Gastroesophageal sphincter (tissue), 4 donors: ENCODE data around the gene SLC35G6. TPM values are rescaled to one million over a fixed set of nuclear protein-coding genes. Genes with fewer than 3 reads are reported as not detected.

Experiments
- ATAC-seq: fragments of 150-250 bp; one replicate; pipeline ENCODE4 v1.9.1; 2016; ENCODE audit warnings: mild to moderate bottlenecking, moderate library complexity
- H3K27ac ChIP-seq, 4 donors: fragments of 200-600 bp; sonication (generic) in 3 of 4; 1 replicate in 3 of 4; 2 replicates in 1 of 4; pipeline ENCODE4 v1.5.1; 2016 to 2019
- H3K27me3 ChIP-seq: fragments of 200-600 bp; sonication (generic); one replicate; pipeline ENCODE4 v1.5.1; 2019
- H3K36me3 ChIP-seq, 2 donors: fragments of 200-600 bp; sonication (generic); one replicate each; pipeline ENCODE4 v1.5.1; 2019; ENCODE audit warnings: control low read depth in 1 of 2
- H3K4me1 ChIP-seq, 3 donors: fragments of 200-600 bp; sonication (generic); 1 replicate in 2 of 3; 2 replicates in 1 of 3; pipeline ENCODE4 v1.5.1; 2016 to 2019; ENCODE audit warnings: control low read depth in 2 of 3
- H3K4me3 ChIP-seq, 2 donors: fragments of 200-600 bp; sonication (generic); one replicate each; pipeline ENCODE4 v1.5.1; 2019; ENCODE audit warnings: mild to moderate bottlenecking in 1 of 2, moderate library complexity in 1 of 2
- H3K9me3 ChIP-seq, 3 donors: fragments of 200-600 bp; sonication (generic); one replicate each; pipeline ENCODE4 v1.5.1; 2017 to 2019; ENCODE audit warnings: control low read depth in 2 of 3
- EP300 ChIP-seq: sonication (generic); formaldehyde crosslinking; IDR thresholded peaks from one replicate; pipeline ENCODE4 v1.6.1; 2017; ENCODE audit warnings: antibody characterized with exemption, mild to moderate bottlenecking
- POLR2A ChIP-seq, 2 donors: fragments of 450-650 bp; IDR thresholded peaks; one replicate each; pipeline ENCODE4 v1.6.1; 2017; ENCODE audit warnings: antibody characterized with exemption in 2 of 2, mild to moderate bottlenecking in 2 of 2, moderate library complexity in 1 of 2
- POLR2AphosphoS5 ChIP-seq: sonication (generic); formaldehyde crosslinking; IDR thresholded peaks from one replicate; pipeline ENCODE4 v1.6.1; 2017; ENCODE audit warnings: antibody characterized with exemption
- WGBS, 2 donors: methylation state at CpG; one replicate each; pipeline ENCODE4 v1.1.5; 2018; ENCODE audit warnings: low coverage in 1 of 2; 5-methylcytosine and 5-hydroxymethylcytosine counted together
- total RNA-seq, 4 donors: library from RNA; depleted of rRNA; stranded (reverse); fragments of >200 nt; gene quantifications; one replicate each; pipeline ENCODE4 v1.1.0, GENCODE V29; 2016
- TF ChIP-seq, protein P1 (sequence below), 4 experiments: fragments of 200-600 bp in 2 of 4; fragments of 450-650 bp in 2 of 4; sonication (generic) in 1 of 4; IDR thresholded peaks; one replicate each; pipeline ENCODE4 v1.5.1; 2017 to 2019; ENCODE audit warnings: antibody characterized with exemption in 4 of 4, mild to moderate bottlenecking in 2 of 4, moderate library complexity in 2 of 4

SLC35G6 gene
- total RNA-seq, 4 donors from 2014 or later: not detected

DNA sequence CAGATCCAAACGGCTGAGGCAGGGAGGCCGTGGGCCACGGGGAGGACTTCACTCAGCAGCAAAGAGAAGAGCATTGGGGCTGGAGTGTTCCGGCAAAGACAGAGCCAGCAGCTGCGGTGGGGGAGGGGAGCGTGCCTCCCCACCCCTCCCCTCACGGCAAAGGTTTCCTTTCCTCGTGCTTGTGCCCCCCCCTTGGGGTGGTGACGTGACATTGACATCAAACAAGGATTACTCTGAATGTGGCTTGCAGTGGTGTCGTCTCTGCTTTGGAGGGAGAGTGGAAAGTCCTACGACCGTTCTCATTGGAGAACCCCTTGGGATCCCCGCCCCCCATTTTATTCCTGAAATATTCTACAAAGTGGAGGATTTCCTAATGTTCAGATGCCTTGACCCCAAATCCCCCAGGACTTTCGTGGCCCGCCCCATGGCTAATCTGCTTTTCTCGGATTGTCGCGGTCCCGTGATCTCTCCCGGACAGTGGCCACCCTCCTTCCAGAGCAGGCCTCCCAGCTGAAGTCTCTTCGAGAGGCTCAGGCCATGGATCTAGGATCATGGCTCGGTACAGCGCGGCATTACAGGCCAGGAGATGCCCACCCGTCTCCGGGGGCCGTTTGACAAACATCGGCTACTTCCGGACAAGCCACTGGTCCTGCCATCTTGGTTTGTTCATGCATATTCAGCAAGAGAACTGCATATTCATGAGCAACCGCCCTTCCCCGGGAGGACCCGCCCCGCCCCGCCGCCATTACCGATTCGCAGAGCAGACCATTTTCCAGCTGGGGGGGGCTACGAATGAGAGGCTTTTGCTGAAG lies 2.2 kb downstream of the SLC35G6 start:
- H3K4me3 ChIP-seq: peak overlapping the region; percentile 50 to 74
- peak overlapping the region; percentile 89 to 100 (median 98) for H3K27ac ChIP-seq
- peaks cover 2 to 76% (median 31%) of the 10 kb centered on the region in 3 donors for H3K4me1 ChIP-seq
- no peaks in the 10 kb centered on the region for H3K9me3 ChIP-seq
- 0% methylated on average over 3 to 6 of the region's 38 CpGs for WGBS, 2 donors
- peak; percentile 76 for ATAC-seq
- TF ChIP-seq POLR2A (IDR thresholded peaks at IDR 0.05) (peak; percentile 12 to 15), POLR2AphosphoS5 (peak; percentile 78), EP300 (no peak)
- TF ChIP-seq, protein P1, sequence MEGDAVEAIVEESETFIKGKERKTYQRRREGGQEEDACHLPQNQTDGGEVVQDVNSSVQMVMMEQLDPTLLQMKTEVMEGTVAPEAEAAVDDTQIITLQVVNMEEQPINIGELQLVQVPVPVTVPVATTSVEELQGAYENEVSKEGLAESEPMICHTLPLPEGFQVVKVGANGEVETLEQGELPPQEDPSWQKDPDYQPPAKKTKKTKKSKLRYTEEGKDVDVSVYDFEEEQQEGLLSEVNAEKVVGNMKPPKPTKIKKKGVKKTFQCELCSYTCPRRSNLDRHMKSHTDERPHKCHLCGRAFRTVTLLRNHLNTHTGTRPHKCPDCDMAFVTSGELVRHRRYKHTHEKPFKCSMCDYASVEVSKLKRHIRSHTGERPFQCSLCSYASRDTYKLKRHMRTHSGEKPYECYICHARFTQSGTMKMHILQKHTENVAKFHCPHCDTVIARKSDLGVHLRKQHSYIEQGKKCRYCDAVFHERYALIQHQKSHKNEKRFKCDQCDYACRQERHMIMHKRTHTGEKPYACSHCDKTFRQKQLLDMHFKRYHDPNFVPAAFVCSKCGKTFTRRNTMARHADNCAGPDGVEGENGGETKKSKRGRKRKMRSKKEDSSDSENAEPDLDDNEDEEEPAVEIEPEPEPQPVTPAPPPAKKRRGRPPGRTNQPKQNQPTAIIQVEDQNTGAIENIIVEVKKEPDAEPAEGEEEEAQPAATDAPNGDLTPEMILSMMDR (IDR thresholded peaks at IDR 0.05): no peak
- H3K36me3 ChIP-seq: no peaks in the 10 kb centered on the region
- H3K27me3 ChIP-seq: no peaks in the 10 kb centered on the region

DNA sequence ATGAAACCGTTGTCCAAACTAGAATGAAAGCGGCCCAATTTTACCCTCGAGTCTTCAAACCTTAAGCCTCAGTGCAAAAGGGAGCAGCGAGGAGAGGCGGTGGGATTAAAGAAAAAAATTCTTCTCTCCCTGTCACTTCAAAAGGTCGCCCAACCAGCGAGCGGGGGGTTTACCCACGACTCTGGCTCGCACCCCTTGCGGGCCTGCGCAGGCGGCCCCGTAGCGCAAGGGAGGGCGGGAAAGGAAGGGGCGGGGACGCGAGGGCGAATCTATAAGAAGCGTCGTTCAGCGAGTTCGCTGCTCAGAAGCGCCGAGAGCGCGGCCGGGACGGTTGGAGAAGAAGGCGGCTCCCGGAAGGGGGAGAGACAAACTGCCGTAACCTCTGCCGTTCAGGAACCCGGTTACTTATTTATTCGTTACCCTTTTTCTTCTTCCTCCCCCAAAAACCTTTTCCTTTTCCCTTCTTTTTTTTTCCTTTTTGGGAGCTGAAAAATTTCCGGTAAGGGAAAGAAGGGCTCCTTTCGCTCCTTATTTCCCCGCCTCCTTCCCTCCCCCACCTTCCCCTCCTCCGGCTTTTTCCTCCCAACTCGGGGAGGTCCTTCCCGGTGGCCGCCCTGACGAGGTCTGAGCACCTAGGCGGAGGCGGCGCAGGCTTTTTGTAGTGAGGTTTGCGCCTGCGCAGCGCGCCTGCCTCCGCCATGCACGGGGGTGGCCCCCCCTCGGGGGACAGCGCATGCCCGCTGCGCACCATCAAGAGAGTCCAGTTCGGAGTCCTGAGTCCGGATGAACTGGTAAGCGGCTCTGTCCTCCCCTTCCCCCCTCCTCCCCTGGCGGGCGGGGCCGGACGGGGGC lies 3.0 kb downstream of the SLC35G6 start, which contains the start of gene POLR2A:
POLR2A (plus strand) TSS at position 300 of the 852 bp plus-strand sequence.
- Histone ChIP-seq H3K27ac (peak within 1 kb of the TSS; percentile 89 to 100 (median 98)), H3K27me3 (no peaks in the 10 kb centered on the region), H3K9me3 (no peaks in the 10 kb centered on the region), H3K36me3 (no peaks in the 10 kb centered on the region), H3K4me1 (peaks cover 2 to 81% (median 31%) of the 10 kb centered on the region in 3 donors), H3K4me3 (peak within 1 kb of the TSS; percentile 50 to 74)
- peak; percentile 100 for TF ChIP-seq POLR2AphosphoS5
- peak; percentile 100 for TF ChIP-seq POLR2A (IDR thresholded peaks at IDR 0.05)
- no peak for TF ChIP-seq EP300
- TF ChIP-seq, protein P1 (IDR thresholded peaks at IDR 0.05): no peak
- peak; percentile 86 for ATAC-seq
- 0% methylated on average over 18 to 20 of the region's 64 CpGs for WGBS, 2 donors

DNA sequence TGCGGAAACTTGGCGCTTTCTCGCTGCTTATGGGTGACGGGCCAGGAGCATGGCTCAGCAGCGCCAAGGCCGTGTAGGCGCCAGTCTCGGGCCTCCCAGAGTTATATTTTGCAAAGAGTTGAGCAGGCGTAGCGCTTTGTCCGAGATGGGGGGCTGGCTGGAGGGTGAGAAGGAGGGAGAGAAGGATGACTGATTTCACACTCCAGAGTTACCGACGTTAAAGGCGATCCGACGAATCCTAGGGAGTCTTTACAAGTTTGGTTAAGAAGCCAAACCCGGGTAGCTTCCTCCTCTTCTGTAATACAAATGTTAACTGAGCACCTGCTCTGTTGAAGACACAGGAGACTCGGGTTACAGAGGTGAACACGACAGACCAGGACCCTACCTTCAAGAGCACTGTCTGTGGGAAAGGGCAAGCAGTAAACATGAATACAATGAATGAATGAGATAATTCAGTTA lies 3.7 kb downstream of the SLC35G6 start:
- WGBS, 2 donors: 0% methylated on average over 4 to 9 of the region's 19 CpGs
- ATAC-seq: no peak
- H3K9me3 ChIP-seq: no peaks in the 10 kb centered on the region
- H3K4me3 ChIP-seq: peak overlapping the region; percentile 35 to 74
- peaks cover 2 to 84% (median 28%) of the 10 kb centered on the region in 3 donors for H3K4me1 ChIP-seq
- H3K27ac ChIP-seq: peak overlapping the region; percentile 29 to 100 (median 98)
- TF ChIP-seq, protein P1 (IDR thresholded peaks at IDR 0.05): peak in 2 of 4 experiments; percentile 25 to 56
- TF ChIP-seq POLR2A (IDR thresholded peaks at IDR 0.05): no peak
- H3K27me3 ChIP-seq: no peaks in the 10 kb centered on the region
- no peaks in the 10 kb centered on the region for H3K36me3 ChIP-seq

DNA sequence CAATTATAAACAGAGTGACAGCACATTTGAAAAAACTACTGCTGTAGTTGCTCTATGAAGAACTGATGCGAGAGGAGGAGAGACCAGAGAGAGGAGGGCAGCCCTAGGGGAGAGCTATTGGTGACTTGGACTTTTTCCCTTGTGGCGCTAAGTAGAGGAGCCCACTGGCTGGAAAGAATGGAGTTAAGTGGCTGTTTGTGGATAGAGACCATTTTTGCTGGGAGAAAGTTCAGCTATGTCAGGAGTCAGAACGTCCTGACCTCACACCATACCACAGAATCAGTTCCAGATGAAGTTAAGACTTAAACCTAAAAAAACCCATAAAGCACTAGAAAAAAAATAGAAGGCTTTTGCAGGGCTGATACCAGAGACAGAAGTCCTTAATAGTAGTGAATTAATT lies 4.9 kb downstream of the SLC35G6 start:
- H3K4me3 ChIP-seq: peak overlapping the region in 1 of 2 donors; percentile 74
- WGBS, 2 donors: 14 to 56% methylated on average over 2 to 3 of the region's 3 CpGs
- no peak for TF ChIP-seq POLR2A (IDR thresholded peaks at IDR 0.05)
- no peak for TF ChIP-seq EP300
- TF ChIP-seq, protein P1 (IDR thresholded peaks at IDR 0.05): no peak
- no peak for TF ChIP-seq POLR2AphosphoS5
- peaks cover 2 to 81% (median 25%) of the 10 kb centered on the region in 3 donors for H3K4me1 ChIP-seq
- peak overlapping the region in 3 of 4 donors; percentile 19 to 100 (median 99) for H3K27ac ChIP-seq
- no peak for ATAC-seq
- no peaks in the 10 kb centered on the region for H3K9me3 ChIP-seq
- peaks cover 0 to 2% of the 10 kb centered on the region in 2 donors for H3K36me3 ChIP-seq
- no peaks in the 10 kb centered on the region for H3K27me3 ChIP-seq
